ENCODE data around the gene AGBL4. TPM values are rescaled to one million over a fixed set of nuclear protein-coding genes. Genes with fewer than 3 reads are reported as not detected.

The AGBL4 gene
- total RNA-seq, 1 experiment from 2014 or later, result not detected

DNA sequence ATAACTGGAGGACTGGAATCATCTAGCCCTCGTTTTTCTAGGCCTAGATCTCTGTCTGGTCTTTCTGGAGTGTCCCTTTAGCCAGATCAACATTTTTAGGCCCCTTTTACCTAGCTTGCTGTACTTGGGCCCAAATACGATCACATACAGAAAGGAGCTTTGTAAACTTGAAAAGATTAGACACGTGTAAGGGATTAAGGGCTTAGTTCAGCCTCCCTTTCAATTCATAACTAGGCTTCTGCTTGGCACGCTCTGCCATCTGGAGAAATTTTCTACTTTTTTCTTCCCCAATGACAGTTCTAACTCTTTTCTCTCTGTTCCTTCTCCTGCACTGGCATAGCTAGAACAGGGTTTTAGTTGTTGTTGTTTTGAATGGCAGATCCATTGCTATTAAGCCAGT is 1093.7 kb downstream of the AGBL4 start:
- TF ChIP-seq, protein P1, sequence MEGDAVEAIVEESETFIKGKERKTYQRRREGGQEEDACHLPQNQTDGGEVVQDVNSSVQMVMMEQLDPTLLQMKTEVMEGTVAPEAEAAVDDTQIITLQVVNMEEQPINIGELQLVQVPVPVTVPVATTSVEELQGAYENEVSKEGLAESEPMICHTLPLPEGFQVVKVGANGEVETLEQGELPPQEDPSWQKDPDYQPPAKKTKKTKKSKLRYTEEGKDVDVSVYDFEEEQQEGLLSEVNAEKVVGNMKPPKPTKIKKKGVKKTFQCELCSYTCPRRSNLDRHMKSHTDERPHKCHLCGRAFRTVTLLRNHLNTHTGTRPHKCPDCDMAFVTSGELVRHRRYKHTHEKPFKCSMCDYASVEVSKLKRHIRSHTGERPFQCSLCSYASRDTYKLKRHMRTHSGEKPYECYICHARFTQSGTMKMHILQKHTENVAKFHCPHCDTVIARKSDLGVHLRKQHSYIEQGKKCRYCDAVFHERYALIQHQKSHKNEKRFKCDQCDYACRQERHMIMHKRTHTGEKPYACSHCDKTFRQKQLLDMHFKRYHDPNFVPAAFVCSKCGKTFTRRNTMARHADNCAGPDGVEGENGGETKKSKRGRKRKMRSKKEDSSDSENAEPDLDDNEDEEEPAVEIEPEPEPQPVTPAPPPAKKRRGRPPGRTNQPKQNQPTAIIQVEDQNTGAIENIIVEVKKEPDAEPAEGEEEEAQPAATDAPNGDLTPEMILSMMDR (IDR thresholded peaks at IDR 0.05; ENCODE audit: insufficient read depth in 1 of 2, low read depth in 1 of 2, low read length in 1 of 2, severe bottlenecking in 1 of 2, unreplicated experiment in 1 of 2), result no peak
- ChIA-PET CTCF (no interaction called here), POLR2A (no interaction called here)
- Histone ChIP-seq H3K9me3 (no peaks in the 10 kb centered on the region), H3K27me3 (replicated peaks; ENCODE audit: control insufficient read depth, insufficient read depth, low read length) (no peaks in the 10 kb centered on the region), H3K4me1 (no peaks in the 10 kb centered on the region), H3K4me3 (ENCODE audit: low read depth, low read length) (no peak overlapping the region), H3K36me3 (ENCODE audit: control insufficient read depth, insufficient read depth, low read length) (no peaks in the 10 kb centered on the region)
- no TSS peak for BruUV-seq (replicated peaks)
- Mint-ChIP-seq H3K36me3 (ENCODE audit: insufficient read depth, unreplicated experiment) (no peaks in the 10 kb centered on the region), H3K4me3 (ENCODE audit: unreplicated experiment) (no peak overlapping the region), H3K4me1 (ENCODE audit: low read depth, unreplicated experiment) (no peaks in the 10 kb centered on the region), H3K27ac (ENCODE audit: unreplicated experiment) (no peak overlapping the region), H3K9me3 (ENCODE audit: unreplicated experiment) (peaks cover 6% of the 10 kb centered on the region), H3K27me3 (ENCODE audit: insufficient read depth, unreplicated experiment) (no peaks in the 10 kb centered on the region)
- DNase-seq, result no peak
- intact Hi-C loops (cut with micrococcal nuclease; ENCODE audit: unreplicated experiment), result no loop called here

DNA sequence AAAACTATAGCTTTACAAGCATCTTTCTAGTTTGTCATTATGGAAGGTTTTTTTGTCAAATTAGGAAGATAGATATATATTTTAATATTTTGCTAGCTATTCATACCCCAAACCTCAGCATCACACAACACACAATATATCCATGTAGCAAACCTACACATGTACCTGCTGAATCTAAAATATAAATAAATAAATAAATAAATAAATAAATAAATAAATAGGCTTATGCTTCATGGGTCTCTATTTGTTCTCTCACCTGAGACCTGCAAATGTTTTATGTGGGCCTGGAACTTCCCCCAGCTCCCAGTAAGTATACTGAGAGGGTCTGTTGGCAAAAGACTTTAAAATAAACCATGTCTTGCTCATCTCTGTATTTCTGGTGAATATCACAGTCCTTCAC is 1099.7 kb downstream of the AGBL4 start:
- no peaks in the 10 kb centered on the region for H3K36me3 ChIP-seq (ENCODE audit: control insufficient read depth, insufficient read depth, low read length)
- H3K27me3 Mint-ChIP-seq (ENCODE audit: insufficient read depth, unreplicated experiment), result no peaks in the 10 kb centered on the region
- no peaks in the 10 kb centered on the region for H3K4me1 Mint-ChIP-seq (ENCODE audit: low read depth, unreplicated experiment)
- H3K27ac Mint-ChIP-seq (ENCODE audit: unreplicated experiment), result no peak overlapping the region
- ChIA-PET POLR2A (no interaction called here), CTCF (no interaction called here)
- H3K4me1 ChIP-seq, result no peaks in the 10 kb centered on the region
- H3K9me3 Mint-ChIP-seq (ENCODE audit: unreplicated experiment), result peaks cover 6% of the 10 kb centered on the region
- no peak overlapping the region for H3K4me3 Mint-ChIP-seq (ENCODE audit: unreplicated experiment)
- no peak for DNase-seq
- TF ChIP-seq, protein P1 (IDR thresholded peaks at IDR 0.05; ENCODE audit: insufficient read depth in 1 of 2, low read depth in 1 of 2, low read length in 1 of 2, severe bottlenecking in 1 of 2, unreplicated experiment in 1 of 2), result no peak
- H3K36me3 Mint-ChIP-seq (ENCODE audit: insufficient read depth, unreplicated experiment), result no peaks in the 10 kb centered on the region
- no peaks in the 10 kb centered on the region for H3K27me3 ChIP-seq (replicated peaks; ENCODE audit: control insufficient read depth, insufficient read depth, low read length)
- intact Hi-C loops (cut with micrococcal nuclease; ENCODE audit: unreplicated experiment), result no loop called here
- no peak overlapping the region for H3K4me3 ChIP-seq (ENCODE audit: low read depth, low read length)
- no peaks in the 10 kb centered on the region for H3K9me3 ChIP-seq
- BruUV-seq (replicated peaks), result no TSS peak

DNA sequence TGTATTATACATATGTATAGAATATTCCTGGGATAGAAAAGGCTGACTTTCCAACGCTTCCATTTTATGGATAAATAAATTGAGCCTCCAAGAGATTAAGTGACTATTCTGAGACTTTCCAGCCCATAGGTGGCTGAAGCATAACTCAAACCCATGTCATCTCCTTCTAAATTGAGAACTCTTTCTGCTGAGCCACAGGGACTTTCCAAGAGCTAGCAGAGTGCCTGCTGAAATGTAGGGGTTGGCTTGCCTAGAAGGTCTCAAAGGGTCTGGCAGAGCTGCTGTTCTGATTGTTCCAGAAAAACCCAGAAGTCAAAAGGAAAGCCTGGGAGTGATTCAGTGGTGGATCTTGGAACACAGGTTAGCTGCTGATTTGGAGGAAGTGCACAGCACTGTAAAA is 1100.6 kb downstream of the AGBL4 start:
- no peak overlapping the region for H3K27ac Mint-ChIP-seq (ENCODE audit: unreplicated experiment)
- H3K4me1 Mint-ChIP-seq (ENCODE audit: low read depth, unreplicated experiment), result no peaks in the 10 kb centered on the region
- CTCF ChIA-PET, result no interaction called here
- DNase-seq, result no peak
- Histone ChIP-seq H3K9me3 (no peaks in the 10 kb centered on the region), H3K4me1 (no peaks in the 10 kb centered on the region), H3K4me3 (ENCODE audit: low read depth, low read length) (no peak overlapping the region), H3K27me3 (replicated peaks; ENCODE audit: control insufficient read depth, insufficient read depth, low read length) (no peaks in the 10 kb centered on the region), H3K36me3 (ENCODE audit: control insufficient read depth, insufficient read depth, low read length) (no peaks in the 10 kb centered on the region)
- H3K4me3 Mint-ChIP-seq (ENCODE audit: unreplicated experiment), result no peak overlapping the region
- H3K36me3 Mint-ChIP-seq (ENCODE audit: insufficient read depth, unreplicated experiment), result no peaks in the 10 kb centered on the region
- POLR2A ChIA-PET, result no interaction called here
- TF ChIP-seq, protein P1 (IDR thresholded peaks at IDR 0.05; ENCODE audit: insufficient read depth in 1 of 2, low read depth in 1 of 2, low read length in 1 of 2, severe bottlenecking in 1 of 2, unreplicated experiment in 1 of 2), result no peak
- H3K27me3 Mint-ChIP-seq (ENCODE audit: insufficient read depth, unreplicated experiment), result no peaks in the 10 kb centered on the region
- peaks cover 6% of the 10 kb centered on the region for H3K9me3 Mint-ChIP-seq (ENCODE audit: unreplicated experiment)
- intact Hi-C loops (cut with micrococcal nuclease; ENCODE audit: unreplicated experiment), result no loop called here
- no TSS peak for BruUV-seq (replicated peaks)
